Stimulated activated naive CD4-positive, alpha-beta T cell (primary cell): ENCODE data around the gene TMEM114.

Source experiments
- DNase-seq, 6 experiments: peaks; one replicate each; lab custom pipeline; 2025; lab: John Stamatoyannopoulos, UW

The TMEM114 gene

GRCh38 chr16:8589900-8590688, at the start of gene TMEM114:
TMEM114 (minus strand) TSS chr16:8590511; CDS start chr16:8589838, 673 bp downstream.
- no peak for DNase-seq

GRCh38 chr16:8639694-8640093, 49.4 kb upstream of the TMEM114 start:
- DNase-seq = no peak

GRCh38 chr16:8634991-8635736, 44.9 kb upstream of the TMEM114 start:
- DNase-seq = no peak

GRCh38 chr16:8632675-8633182, 42.4 kb upstream of the TMEM114 start:
- no peak for DNase-seq

GRCh38 chr16:8631818-8632465, 41.6 kb upstream of the TMEM114 start:
- no peak for DNase-seq

GRCh38 chr16:8631373-8631772, 41.1 kb upstream of the TMEM114 start:
- DNase-seq = no peak

GRCh38 chr16:8630255-8630953, 40.1 kb upstream of the TMEM114 start:
- no peak for DNase-seq

- no peak for DNase-seq
Observed at GRCh38 chr16:8628981-8629725, 38.8 kb upstream of the TMEM114 start.

- no peak for DNase-seq
Observed at GRCh38 chr16:8627456-8627855, 37.1 kb upstream of the TMEM114 start.

- no peak for DNase-seq
Observed at GRCh38 chr16:8626946-8627345, 36.6 kb upstream of the TMEM114 start.

GRCh38 chr16:8625491-8626087, 35.3 kb upstream of the TMEM114 start:
- DNase-seq = no peak

- no peak for DNase-seq
Observed at GRCh38 chr16:8623634-8624033, 33.3 kb upstream of the TMEM114 start.

GRCh38 chr16:8622315-8622656, 32.0 kb upstream of the TMEM114 start:
- DNase-seq = no peak

- peak; percentile 73 to 92 (median 88) for DNase-seq
Observed at GRCh38 chr16:8621572-8622314, 31.4 kb upstream of the TMEM114 start, which contains the start of gene METTL22. METTL22 (plus strand) TSS chr16:8621698; CDS start chr16:8625666, 3,968 bp downstream.

GRCh38 chr16:8621222-8621571, 30.9 kb upstream of the TMEM114 start:
- no peak for DNase-seq

GRCh38 chr16:8620535-8620934, 30.2 kb upstream of the TMEM114 start:
- no peak for DNase-seq

GRCh38 chr16:8619671-8620370, 29.5 kb upstream of the TMEM114 start:
- no peak for DNase-seq

GRCh38 chr16:8614435-8615029, 24.2 kb upstream of the TMEM114 start:
- DNase-seq = no peak
